Thyroid gland (tissue), 4 donors: ENCODE measurements around the gene GUCY1A1.

Experiments used
- CTCF ChIP-seq, 6 experiments: fragments of 200-600 bp in 3 of 6; fragments of 450-650 bp in 3 of 6; sonication (generic) in 3 of 6; IDR thresholded peaks; one replicate each; pipeline ENCODE4 v1.5.1; 2016 to 2019; ENCODE audit warnings: antibody characterized with exemption in 6 of 6, mild to moderate bottlenecking in 2 of 6, inconsistent platforms in 1 of 6, moderate library complexity in 1 of 6
- POLR2A ChIP-seq, 2 donors: fragments of 450-650 bp; IDR thresholded peaks; one replicate each; pipeline ENCODE4 v1.6.1; 2017; ENCODE audit warnings: antibody characterized with exemption in 2 of 2, mild to moderate bottlenecking in 2 of 2, moderate library complexity in 1 of 2

GRCh38 chr4:155707251-155707650, 40.6 kb downstream of the GUCY1A1 start:
- TF ChIP-seq POLR2A (IDR thresholded peaks at IDR 0.05) (no peak), CTCF (IDR thresholded peaks at IDR 0.05) (no peak)
